Measurements from ENCODE around the gene USP2. TPM values are rescaled to one million over a fixed set of nuclear protein-coding genes. Genes with fewer than 3 reads are reported as not detected.

Gene USP2
- total and polyA plus RNA-seq, 8 donors, result 1.4 to 17.4 (median 2.8) TPM

GRCh38 chr11:119350302-119350701 is 31.2 kb downstream of the USP2 start:
- WGBS, 5 donors, result 72 to 94% (median 78%) methylated on average over 6 of the region's 6 CpGs
- Histone ChIP-seq H3K36me3 (no peaks in the 10 kb centered on the region), H3K9me3 (no peaks in the 10 kb centered on the region), H3K4me1 (peaks cover 6 to 22% (median 11%) of the 10 kb centered on the region in 4 donors), H3K4me3 (no peak overlapping the region), H3K27me3 (peaks cover 0 to 7% (median 0%) of the 10 kb centered on the region in 3 donors), H3K27ac (no peak overlapping the region)
- no peak for TF ChIP-seq POLR2A (IDR thresholded peaks at IDR 0.05)
- no peak for TF ChIP-seq CTCF (IDR thresholded peaks at IDR 0.05)
- no peak for TF ChIP-seq POLR2AphosphoS5 (IDR thresholded peaks at IDR 0.05)
- no peak for TF ChIP-seq EP300 (IDR thresholded peaks at IDR 0.05)
- no peak for DNase-seq
- intact Hi-C loops (cut with DNase I; ENCODE audit: low total_unique reads), result loop anchor here (10.0 kb wide), 1 partner anchor 124 kb away; no protein-coding TSS in a partner anchor

GRCh38 chr11:119347940-119348605 is 33.4 kb downstream of the USP2 start:
- 73 to 83% (median 79%) methylated on average over 16 of the region's 16 CpGs for WGBS, 5 donors
- intact Hi-C loops (cut with DNase I; ENCODE audit: low total_unique reads), result no loop called here
- Histone ChIP-seq H3K27ac (no peak overlapping the region), H3K9me3 (no peaks in the 10 kb centered on the region), H3K36me3 (no peaks in the 10 kb centered on the region), H3K4me1 (peaks cover 4 to 15% (median 6%) of the 10 kb centered on the region in 4 donors), H3K27me3 (peaks cover 0 to 12% (median 0%) of the 10 kb centered on the region in 3 donors), H3K4me3 (no peak overlapping the region)
- TF ChIP-seq POLR2AphosphoS5 (IDR thresholded peaks at IDR 0.05) (no peak), CTCF (IDR thresholded peaks at IDR 0.05) (no peak), EP300 (IDR thresholded peaks at IDR 0.05) (no peak), POLR2A (IDR thresholded peaks at IDR 0.05) (no peak)
- DNase-seq, result peak in 1 of 2 donors; percentile 5

- intact Hi-C loops (cut with DNase I; ENCODE audit: low total_unique reads), result no loop called here
- Histone ChIP-seq H3K36me3 (no peaks in the 10 kb centered on the region), H3K27me3 (peaks cover 0 to 17% (median 0%) of the 10 kb centered on the region in 3 donors), H3K9me3 (no peaks in the 10 kb centered on the region), H3K4me3 (no peak overlapping the region), H3K27ac (peak overlapping the region in 1 of 5 donors; percentile 29), H3K4me1 (peaks cover 0 to 8% (median 0%) of the 10 kb centered on the region in 4 donors)
- TF ChIP-seq POLR2AphosphoS5 (IDR thresholded peaks at IDR 0.05) (no peak), EP300 (IDR thresholded peaks at IDR 0.05) (no peak), POLR2A (IDR thresholded peaks at IDR 0.05) (no peak), CTCF (IDR thresholded peaks at IDR 0.05) (no peak)
- 58 to 82% (median 71%) methylated on average over 2 of the region's 2 CpGs for whole genome bisulfite sequencing, 5 donors
- DNase-seq, result peak in 1 of 2 donors; percentile 23
Observed at GRCh38 chr11:119347242-119347641, 34.2 kb downstream of the USP2 start.

- TF ChIP-seq EP300 (IDR thresholded peaks at IDR 0.05) (no peak), POLR2A (IDR thresholded peaks at IDR 0.05) (no peak)
- 44 to 70% (median 49%) methylated on average over 5 to 6 of the region's 6 CpGs for WGBS, 5 donors
- Histone ChIP-seq H3K27me3 (peaks cover 0 to 23% (median 2%) of the 10 kb centered on the region in 3 donors), H3K27ac (peak within 1 kb of the TSS in 1 of 5 donors; percentile 29), H3K9me3 (no peaks in the 10 kb centered on the region), H3K4me3 (no peak within 1 kb of the TSS), H3K36me3 (no peaks in the 10 kb centered on the region), H3K4me1 (peaks cover under 1 to 11% (median 3%) of the 10 kb centered on the region in 4 donors)
- peak in 1 of 2 donors; percentile 3 for DNase-seq
- intact Hi-C loops (cut with DNase I; ENCODE audit: low total_unique reads), result no loop called here
Observed at GRCh38 chr11:119346605-119347004, 34.9 kb downstream of the USP2 start, which contains the start of gene MFRP. Gene MFRP (minus strand): TSS chr11:119346705. CDS start chr11:119346513, 192 bp downstream.

GRCh38 chr11:119345685-119346084 is 35.8 kb downstream of the USP2 start:
- intact Hi-C loops (cut with DNase I; ENCODE audit: low total_unique reads), result no loop called here
- Histone ChIP-seq H3K27ac (no peak overlapping the region), H3K4me3 (no peak overlapping the region), H3K9me3 (no peaks in the 10 kb centered on the region), H3K27me3 (peaks cover 0 to 33% (median 6%) of the 10 kb centered on the region in 3 donors), H3K36me3 (no peaks in the 10 kb centered on the region), H3K4me1 (peaks cover 9 to 20% (median 13%) of the 10 kb centered on the region in 4 donors)
- DNase-seq, result peak in 1 of 2 donors; percentile 3
- 78 to 85% (median 84%) methylated on average over 10 to 12 of the region's 12 CpGs for WGBS, 5 donors
- TF ChIP-seq EP300 (IDR thresholded peaks at IDR 0.05), result no peak
